GM18868 (cell line): ENCODE data around the gene FAM170B.

Experiments
- ATAC-seq: cut with Tn5 transposase; IDR thresholded peaks from one replicate; pipeline ENCODE4 v1.9.1; 2021; ENCODE audit warnings: mild to moderate bottlenecking, moderate library complexity; ENCODE audit not compliant: unreplicated experiment

The FAM170B gene

GRCh38 chr10:49131507-49132361, 2.1 kb downstream of the FAM170B start:
- no peak for ATAC-seq

- no peak for ATAC-seq
Observed at GRCh38 chr10:49129376-49129775, 4.4 kb downstream of the FAM170B start.

- ATAC-seq: no peak
Observed at GRCh38 chr10:49128854-49129253, 5.0 kb downstream of the FAM170B start.

GRCh38 chr10:49123981-49124950, 9.6 kb downstream of the FAM170B start:
- no peak for ATAC-seq

GRCh38 chr10:49120911-49121310, 12.9 kb downstream of the FAM170B start:
- ATAC-seq: no peak

GRCh38 chr10:49119746-49120145, 14.1 kb downstream of the FAM170B start:
- no peak for ATAC-seq

GRCh38 chr10:49118430-49119074, 15.3 kb downstream of the FAM170B start:
- ATAC-seq: no peak

GRCh38 chr10:49117376-49118070, 16.3 kb downstream of the FAM170B start:
- ATAC-seq: no peak

- no peak for ATAC-seq
Observed at GRCh38 chr10:49116509-49117375, 17.1 kb downstream of the FAM170B start.

GRCh38 chr10:49115796-49116508, 17.9 kb downstream of the FAM170B start:
- ATAC-seq: no peak

GRCh38 chr10:49115015-49115795, 18.6 kb downstream of the FAM170B start, which contains the start of gene VSTM4:
Gene VSTM4, minus strand, starts transcription at chr10:49115522. Its CDS starts 37 bp downstream, at chr10:49115485.
- no peak for ATAC-seq

- no peak for ATAC-seq
Observed at GRCh38 chr10:49114718-49115014, 19.2 kb downstream of the FAM170B start.

GRCh38 chr10:49113741-49114141, 20.1 kb downstream of the FAM170B start:
- ATAC-seq: no peak

GRCh38 chr10:49112851-49113250, 21.0 kb downstream of the FAM170B start:
- ATAC-seq: no peak

GRCh38 chr10:49112098-49112497, 21.7 kb downstream of the FAM170B start:
- ATAC-seq: no peak

- ATAC-seq: no peak
Observed at GRCh38 chr10:49111320-49111698, 22.5 kb downstream of the FAM170B start.

GRCh38 chr10:49110684-49111319, 23.0 kb downstream of the FAM170B start:
- ATAC-seq: no peak
